ENCODE measurements around the gene MAPK10. TPM values are rescaled to one million over a fixed set of nuclear protein-coding genes. Genes with fewer than 3 reads are reported as not detected.

The MAPK10 gene
- total and polyA plus RNA-seq, 2 of the 8 experiments (the other 6 are each of a cell fraction or from before 2014, with no cell fraction given): 2.5 to 3.1 TPM

DNA sequence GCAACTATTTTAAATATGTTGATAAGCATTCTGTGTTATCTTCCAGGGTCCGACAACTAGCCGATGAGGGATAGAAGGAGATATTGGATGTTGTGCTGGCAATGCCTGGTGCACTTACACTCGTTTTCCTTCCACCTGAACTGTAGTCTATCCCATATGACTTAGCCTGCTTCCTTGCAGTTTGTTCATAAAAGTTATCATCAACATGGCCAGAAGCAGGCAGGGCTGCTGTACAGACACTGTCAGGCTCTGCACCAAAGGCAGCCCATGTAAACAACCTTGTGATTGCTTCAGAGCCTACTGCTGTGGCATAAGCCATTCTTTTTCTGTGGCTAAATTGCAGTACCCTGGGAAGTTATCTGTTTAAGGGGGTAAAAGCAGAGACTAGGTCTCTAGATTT lies 1.6 kb downstream of the MAPK10 start:
- no peaks in the 10 kb centered on the region for H3K79me1 ChIP-seq (ENCODE audit: low read depth, low read length)
- peak overlapping the region; percentile 3; the same call in 1 of the 2 replicates for H2BK12ac ChIP-seq (ENCODE audit: low read depth, low read length)
- no peaks in the 10 kb centered on the region for H3K23me2 ChIP-seq (ENCODE audit: low read depth, low read length)
- H2BK5ac ChIP-seq (ENCODE audit: low read depth, low read length): no peak overlapping the region
- WGBS, 2 experiments (ENCODE audit: extremely low coverage in 1 of 2, insufficient coverage in 1 of 2, insufficient read length in 1 of 2, insufficient replicate concordance in 2 of 2, low coverage in 1 of 2, low lambda C conversion rate in 2 of 2, missing lambda C conversion rate in 1 of 2): 84% methylated on average over 3 of the region's 3 CpGs; no CpG with 5 or more reads in 1 of the 2 experiments
- no peak overlapping the region for H2BK15ac ChIP-seq (ENCODE audit: low read length)
- no peak overlapping the region for H4K91ac ChIP-seq (replicated peaks; ENCODE audit: insufficient read length, low read length)
- no peak overlapping the region for H3K56ac ChIP-seq (replicated peaks; ENCODE audit: insufficient read length, low read depth, low read length)
- no peak overlapping the region for H3K23ac ChIP-seq (ENCODE audit: insufficient read length)
- no peak overlapping the region for H2BK120ac ChIP-seq (replicated peaks; ENCODE audit: low read depth, low read length)
- POLR2A ChIA-PET (ENCODE audit: partially characterized antibody): interaction anchor here (1.3 kb wide), 1 partner anchor 11 kb away, joined by 4 read pairs; no protein-coding TSS in a partner anchor
- peak overlapping the region; percentile 32 to 76; a peak in 3 of 4 replicates for H3K4me2 ChIP-seq (ENCODE audit: insufficient read depth in 1 of 2, low read depth in 2 of 2, low read length in 2 of 2)
- H3K18ac ChIP-seq (ENCODE audit: extremely low read depth, low read length): no peak overlapping the region
- H3K14ac ChIP-seq (ENCODE audit: insufficient read length): no peak overlapping the region
- H3K79me2 ChIP-seq (ENCODE audit: control insufficient read depth in 1 of 2, insufficient read depth in 2 of 2, low read length in 2 of 2): no peaks in the 10 kb centered on the region
- no peaks in the 10 kb centered on the region for H3K9me3 ChIP-seq (ENCODE audit: insufficient read depth in 2 of 2, low read depth in 1 of 2, low read length in 1 of 2)
- peaks cover 1 to 18% (median 9%) of the 10 kb centered on the region in 4 experiments; a peak in 5 of 7 replicates for H3K4me1 ChIP-seq (replicated peaks in 1 of 4; ENCODE audit: control insufficient read depth in 3 of 4, insufficient read depth in 4 of 4, low read length in 3 of 4)
- CTCF ChIA-PET (ENCODE audit: partially characterized antibody): no interaction called here
- no peak overlapping the region for H3K4ac ChIP-seq (replicated peaks; ENCODE audit: insufficient read length, low read depth, low read length)
- no peak for DNase-seq (ENCODE audit: low read depth in 1 of 2, low spot score in 2 of 2)
- H4K5ac ChIP-seq (ENCODE audit: insufficient read length, low read depth, low read length): no peak overlapping the region
- no peak overlapping the region for H2BK20ac ChIP-seq (ENCODE audit: low read length)
- H2AFZ ChIP-seq (ENCODE audit: low read length): peak overlapping the region; percentile 93
- H4K8ac ChIP-seq (ENCODE audit: extremely low read depth, insufficient read depth, low read length): no peak overlapping the region
- no peak overlapping the region; a peak in 1 of 7 replicates for H3K9ac ChIP-seq (replicated peaks in 1 of 4; ENCODE audit: extremely low read depth in 1 of 4, low read depth in 3 of 4, low read length in 3 of 4)
- peak; percentile 19; the same call in 1 of the 2 replicates for TF ChIP-seq CEBPB (IDR thresholded peaks at IDR 0.05; ENCODE audit: low read depth, low read length)
- no peak for TF ChIP-seq POLR2A (IDR thresholded peaks at IDR 0.05; ENCODE audit: control extremely low read depth in 1 of 2, low read depth in 2 of 2, low read length in 2 of 2)
- no peak for TF ChIP-seq EP300 (IDR thresholded peaks at IDR 0.05; ENCODE audit: borderline replicate concordance in 1 of 2, low read depth in 2 of 2, low read length in 2 of 2)
- FAIRE-seq: no peak
- no peak overlapping the region for H3K27ac ChIP-seq (ENCODE audit: low read depth, low read length)
- H4K20me1 ChIP-seq (replicated peaks in 1 of 2; ENCODE audit: control insufficient read depth in 1 of 2, insufficient read depth in 2 of 2, low read length in 2 of 2): no peaks in the 10 kb centered on the region
- H3K4me3 ChIP-seq (ENCODE audit: extremely low read depth in 1 of 4, insufficient read depth in 2 of 4, low read depth in 3 of 4, low read length in 4 of 4): 0 out of 8 replicates have a peak overlapping the region, but pooled peaks of 2 of the 4 experiments have one; percentile 4
- no peaks in the 10 kb centered on the region for H3K27me3 ChIP-seq (replicated peaks in 1 of 4; ENCODE audit: control insufficient read depth in 3 of 4, extremely low read depth in 1 of 4, insufficient read depth in 3 of 4, low read length in 3 of 4)
- no peaks in the 10 kb centered on the region for H3K36me3 ChIP-seq (ENCODE audit: control insufficient read depth in 2 of 4, insufficient read depth in 4 of 4, low read length in 3 of 4)
- H2AK5ac ChIP-seq (ENCODE audit: low read depth, low read length): no peak overlapping the region
